ENCODE measurements around the gene ZNF169.

DNA sequence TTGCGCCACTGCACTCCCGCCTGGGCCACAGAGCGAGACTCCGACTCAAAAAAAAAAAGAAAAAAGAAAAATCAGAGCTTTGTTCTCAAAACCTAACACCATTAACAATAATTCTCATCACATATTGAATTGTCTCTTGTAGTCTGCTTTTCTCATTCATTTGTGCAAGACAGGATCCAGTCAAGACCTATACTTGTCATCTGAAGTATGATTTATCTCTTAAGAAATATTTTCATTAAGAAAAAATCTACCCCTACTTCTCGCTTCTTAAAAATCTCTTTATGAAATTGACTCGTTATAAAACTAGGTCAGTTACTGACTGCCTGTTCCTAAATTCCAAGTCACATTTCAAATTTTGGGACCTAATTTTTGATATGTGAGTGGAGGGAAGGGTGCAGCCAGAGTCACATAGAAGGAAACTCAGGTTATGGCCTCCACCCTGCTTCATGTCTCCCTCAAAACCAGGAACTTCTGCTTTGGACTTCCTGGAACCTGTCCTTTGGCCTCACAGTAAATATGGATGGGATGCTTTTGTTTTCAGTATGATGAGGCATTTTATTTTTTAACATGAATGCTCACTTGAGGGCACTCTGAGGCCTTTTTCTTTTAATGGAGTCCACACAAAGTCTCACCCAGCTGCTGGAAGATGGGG, 18.9 kb downstream of the ZNF169 start:
- TF ChIP-seq GATA2 (IDR thresholded peaks at IDR 0.05; ENCODE audit: low read depth, low read length) (no peak), GATA3 (IDR thresholded peaks at IDR 0.05; ENCODE audit: low read depth, low read length) (no peak)

Data from SH-SY5Y (cell line).